ENCODE results near the gene IL25.

DNA sequence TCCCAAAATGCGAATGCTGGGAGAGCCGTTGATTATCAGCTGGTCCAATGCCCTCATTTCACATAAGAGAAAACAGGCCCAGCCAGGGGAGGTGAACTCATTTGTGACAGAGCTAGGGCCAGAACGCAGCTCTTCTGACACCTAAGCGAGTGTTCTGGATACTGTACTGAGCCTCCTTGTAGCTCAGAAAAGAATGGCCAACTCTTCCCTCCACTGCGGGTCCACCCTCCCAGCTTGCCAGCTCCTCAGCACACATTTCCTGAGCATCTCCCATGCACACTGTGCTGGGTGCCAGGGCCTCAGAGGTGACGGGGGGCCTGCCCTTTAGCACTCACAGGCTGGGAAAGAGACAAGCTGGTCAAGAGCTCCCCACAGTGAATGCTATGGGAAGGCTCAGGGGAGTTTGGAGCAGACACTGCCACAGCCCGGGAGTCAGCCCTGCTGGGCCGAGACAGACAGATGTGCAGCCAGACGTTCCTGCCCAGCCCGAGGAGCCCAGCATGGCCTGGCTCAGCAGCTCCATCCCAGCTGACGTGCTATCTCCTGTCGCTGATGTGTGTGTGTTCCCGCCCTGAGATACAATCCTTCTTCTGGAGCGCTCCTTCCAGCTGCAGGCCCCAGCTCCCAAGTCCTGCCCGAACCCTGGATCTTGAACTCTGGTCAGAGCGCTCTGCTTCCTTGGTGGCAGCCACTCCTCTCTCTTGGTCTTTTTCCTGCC is 7.7 kb downstream of the IL25 start:
- TF ChIP-seq JUND (IDR thresholded peaks at IDR 0.05; ENCODE audit: low read depth, low read length) = no peak
- no peak for TF ChIP-seq TAF1 (IDR thresholded peaks at IDR 0.05; ENCODE audit: borderline replicate concordance, low read depth, low read length)
- no peak for TF ChIP-seq FOXM1 (IDR thresholded peaks at IDR 0.05; ENCODE audit: low read depth, low read length)
- no peak for TF ChIP-seq CTCF (IDR thresholded peaks at IDR 0.05 in 2 of 3, conservative IDR thresholded peaks at IDR 0.05 in 1 of 3; ENCODE audit: control insufficient read depth in 2 of 3, extremely low read depth in 1 of 3, insufficient read depth in 1 of 3, low read depth in 3 of 3, low read length in 3 of 3)
- TF ChIP-seq, protein P1, sequence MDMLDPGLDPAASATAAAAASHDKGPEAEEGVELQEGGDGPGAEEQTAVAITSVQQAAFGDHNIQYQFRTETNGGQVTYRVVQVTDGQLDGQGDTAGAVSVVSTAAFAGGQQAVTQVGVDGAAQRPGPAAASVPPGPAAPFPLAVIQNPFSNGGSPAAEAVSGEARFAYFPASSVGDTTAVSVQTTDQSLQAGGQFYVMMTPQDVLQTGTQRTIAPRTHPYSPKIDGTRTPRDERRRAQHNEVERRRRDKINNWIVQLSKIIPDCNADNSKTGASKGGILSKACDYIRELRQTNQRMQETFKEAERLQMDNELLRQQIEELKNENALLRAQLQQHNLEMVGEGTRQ (IDR thresholded peaks at IDR 0.05; ENCODE audit: borderline replicate concordance, low read depth, low read length) = no peak
- no peak for TF ChIP-seq HCFC1 (IDR thresholded peaks at IDR 0.05; ENCODE audit: low read length)
- TF ChIP-seq RAD21 (IDR thresholded peaks at IDR 0.05; ENCODE audit: insufficient read depth, low read depth, low read length) = no peak
- TF ChIP-seq SRF (IDR thresholded peaks at IDR 0.05; ENCODE audit: low read depth in 2 of 2, low read length in 2 of 2) = no peak

Measured in GM12878 (cell line).